ENCODE data around the gene FOXA3.
"Not testable (repeated sequence)": the region's sequence is repeated elsewhere in the genome, so short reads cannot be mapped to it uniquely, and the experiment has no call there.

FOXA3 gene

DNA sequence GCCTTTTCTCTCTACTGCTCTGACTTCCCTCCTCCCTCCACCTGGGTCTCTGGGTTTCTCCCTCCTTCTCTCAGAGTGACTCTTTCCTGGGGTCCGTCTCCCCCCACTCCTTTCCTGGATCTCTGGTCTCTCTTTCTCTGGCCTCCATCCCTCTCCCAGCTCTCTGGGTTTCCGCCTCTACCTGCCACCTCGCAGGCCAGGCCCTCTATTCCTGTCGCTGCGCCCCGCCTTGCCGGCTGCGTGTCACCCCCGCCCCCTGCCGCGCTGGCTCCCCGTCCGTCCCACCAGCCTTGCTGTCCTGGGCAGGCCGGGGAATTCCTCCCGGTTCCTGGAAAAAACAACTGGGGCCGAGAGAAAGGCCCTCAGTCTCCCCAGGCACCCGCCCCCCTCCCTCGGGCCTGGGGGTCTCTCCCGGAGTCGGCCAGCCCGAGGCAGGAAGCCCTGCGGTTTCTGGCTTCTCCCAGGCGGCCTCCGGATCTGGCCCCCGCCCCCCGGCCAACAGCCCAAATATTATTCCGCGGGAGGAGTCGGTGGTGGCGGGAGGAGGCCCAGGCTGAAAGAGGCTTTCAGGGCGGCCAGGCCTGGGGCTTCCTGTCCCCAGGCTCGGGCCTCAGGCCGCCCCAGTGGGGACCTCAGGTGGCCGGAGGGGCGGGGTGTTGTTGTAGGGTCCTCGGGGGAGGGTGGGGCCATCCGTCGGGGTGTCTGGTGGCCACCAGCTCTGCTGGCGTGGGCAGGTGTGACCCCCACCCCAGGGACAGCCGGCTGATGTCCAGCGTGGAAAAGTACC, 12.5 kb downstream of the FOXA3 start:
- no peak for DNase-seq

DNA sequence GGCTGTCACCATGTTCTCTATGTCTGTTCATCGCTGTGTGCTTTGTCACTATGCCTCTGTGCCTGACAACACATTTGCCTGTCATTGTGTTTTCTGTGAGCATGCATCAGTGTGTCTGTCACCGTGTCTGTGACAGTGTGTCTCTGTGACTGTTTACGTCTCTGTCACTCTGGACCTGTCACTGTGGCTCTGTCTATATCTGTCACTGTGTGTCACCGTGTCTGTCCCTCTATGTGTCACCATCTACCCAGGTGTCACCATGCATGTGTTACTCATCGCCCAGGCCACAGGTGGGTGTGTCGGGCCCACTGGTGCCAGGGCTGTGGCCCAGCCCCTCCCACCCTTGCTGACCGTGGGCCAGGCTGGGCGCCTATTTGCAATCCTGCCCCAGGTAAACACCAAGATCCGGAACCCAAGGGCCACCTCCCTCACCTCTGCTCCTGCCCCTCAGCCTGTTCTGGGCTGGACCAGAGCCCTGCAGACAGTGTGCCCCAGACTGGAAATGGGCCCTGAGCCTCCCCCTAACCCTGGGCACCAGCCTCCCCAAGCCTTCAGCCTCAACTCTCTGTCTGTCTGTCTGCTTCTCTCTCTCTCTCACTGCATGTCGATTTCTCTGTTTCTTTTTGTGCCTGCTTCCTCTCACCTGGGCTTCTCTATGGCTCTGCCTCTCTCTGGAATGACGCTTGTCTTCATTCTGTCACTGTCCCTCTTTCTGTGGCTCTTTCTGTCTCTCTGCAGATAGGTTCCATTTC, 14.1 kb downstream of the FOXA3 start:
- no peak for DNase-seq

DNA sequence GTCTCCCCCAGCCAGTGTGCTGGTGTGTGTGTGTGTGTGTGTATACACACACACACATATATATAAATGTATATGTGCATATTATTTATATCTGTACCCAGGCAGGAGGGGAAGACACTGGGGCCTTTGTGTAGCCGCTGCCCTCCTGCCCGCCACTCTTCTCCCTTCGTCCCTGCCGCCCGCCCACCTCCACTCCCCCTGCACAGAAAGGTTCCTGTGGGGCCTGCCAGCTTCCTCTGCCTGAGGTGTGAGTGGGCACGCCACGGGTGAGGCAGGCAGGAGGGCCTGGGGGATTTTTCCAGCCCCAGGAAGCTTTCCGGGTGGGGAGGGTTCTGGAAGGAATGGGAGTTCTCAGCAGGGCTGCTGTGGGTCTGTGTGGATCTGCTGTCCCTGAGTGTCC, 14.9 kb downstream of the FOXA3 start:
- DNase-seq, result no peak

DNA sequence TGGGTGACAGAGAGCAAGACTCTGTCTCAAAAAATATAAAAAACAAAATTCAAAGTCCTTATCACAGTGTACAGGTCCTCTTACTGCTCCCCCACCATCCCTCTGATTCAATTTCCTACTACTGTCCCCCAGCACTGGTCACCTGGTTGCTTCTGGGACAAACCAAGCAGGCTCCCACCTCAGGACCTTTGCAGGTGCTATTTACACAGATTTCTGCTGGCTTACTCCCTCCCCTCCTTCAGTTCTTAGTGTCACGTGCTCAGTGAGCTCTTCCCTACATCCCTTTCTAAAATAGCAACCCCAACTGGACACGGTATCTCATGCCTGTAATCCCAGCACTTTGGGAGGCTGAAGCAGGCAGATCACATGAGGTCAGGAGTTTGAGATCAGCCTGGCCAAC, 15.8 kb downstream of the FOXA3 start:
- DNase-seq, result no peak

- no peak for DNase-seq
Observed at GRCh38 chr19:45881082-45881908, 17.2 kb downstream of the FOXA3 start.

GRCh38 chr19:45881909-45882528, 17.9 kb downstream of the FOXA3 start:
- no peak for DNase-seq

GRCh38 chr19:45882652-45883585, 18.8 kb downstream of the FOXA3 start:
- DNase-seq, result peak; percentile 25 to 56

DNA sequence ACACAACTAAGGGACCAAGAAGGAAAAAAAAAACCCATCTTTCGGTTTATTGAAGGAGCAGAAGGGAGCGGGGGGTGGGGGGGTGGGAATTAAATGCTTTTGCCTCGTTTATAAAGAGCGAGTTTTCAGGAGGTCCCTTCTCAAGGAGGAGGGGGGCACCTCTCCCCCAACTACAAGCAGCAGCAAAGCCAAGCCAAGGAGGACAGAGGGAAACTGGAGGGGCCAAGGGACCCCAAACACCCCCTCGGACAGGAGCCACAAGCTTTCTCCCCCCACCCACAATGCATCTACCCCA, 19.4 kb downstream of the FOXA3 start:
- DNase-seq, result no peak

GRCh38 chr19:45883881-45884681, 20.0 kb downstream of the FOXA3 start:
- DNase-seq, result no peak

- no peak for DNase-seq
Observed at GRCh38 chr19:45884682-45885555, 20.8 kb downstream of the FOXA3 start.

- DNase-seq, result peak; percentile 32 to 79
Observed at GRCh38 chr19:45885556-45886426, 21.7 kb downstream of the FOXA3 start, which contains the start of gene IRF2BP1. Gene IRF2BP1 (minus strand): TSS chr19:45886141. CDS start chr19:45885774, 367 bp downstream.

DNA sequence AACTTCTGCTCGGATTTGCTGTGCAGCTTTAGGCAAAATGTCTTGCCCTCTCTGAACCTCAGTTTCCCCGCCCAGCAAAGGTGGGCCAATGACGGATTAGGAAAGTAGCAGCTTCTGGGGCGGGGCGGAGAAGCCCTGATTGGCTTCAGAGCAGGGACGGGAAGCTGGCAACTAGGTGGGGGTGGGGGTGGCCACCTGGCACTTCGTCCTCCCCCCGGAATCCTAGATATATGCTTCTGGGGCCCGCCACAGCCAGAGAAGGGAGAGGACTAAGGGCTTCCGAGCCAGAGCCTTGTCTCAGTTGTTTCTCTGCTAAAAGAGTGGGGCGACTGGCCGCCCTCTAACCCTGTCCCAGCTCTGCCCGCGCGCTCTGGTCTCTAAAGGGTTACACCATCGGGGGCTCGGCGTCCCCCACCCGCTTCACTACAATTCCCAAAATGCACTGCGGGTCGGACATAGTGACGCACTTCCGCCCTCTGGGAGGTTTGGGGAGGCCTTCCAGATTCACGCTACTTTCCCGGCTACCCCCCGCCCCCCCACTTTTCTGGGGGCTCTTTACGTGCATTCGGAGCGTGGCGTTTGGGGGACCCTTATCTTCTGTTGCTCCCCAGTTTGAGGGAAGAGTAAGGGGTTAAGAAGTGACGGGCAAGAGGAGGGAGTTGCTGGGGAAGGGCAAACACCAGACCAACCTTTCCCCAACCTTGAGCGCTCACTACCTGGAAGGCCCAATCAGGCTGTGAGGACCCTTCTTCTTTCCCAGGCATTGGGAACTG, 22.5 kb downstream of the FOXA3 start:
- peak; percentile 49 to 80 for DNase-seq

GRCh38 chr19:45887200-45887710, 23.1 kb downstream of the FOXA3 start:
- no peak for DNase-seq

GRCh38 chr19:45889210-45889885, 25.2 kb downstream of the FOXA3 start:
- no peak for DNase-seq

GRCh38 chr19:45890877-45891276, 26.8 kb downstream of the FOXA3 start:
- DNase-seq, result no peak

- no peak for DNase-seq
Observed at GRCh38 chr19:45895519-45895972, 31.4 kb downstream of the FOXA3 start.

DNA sequence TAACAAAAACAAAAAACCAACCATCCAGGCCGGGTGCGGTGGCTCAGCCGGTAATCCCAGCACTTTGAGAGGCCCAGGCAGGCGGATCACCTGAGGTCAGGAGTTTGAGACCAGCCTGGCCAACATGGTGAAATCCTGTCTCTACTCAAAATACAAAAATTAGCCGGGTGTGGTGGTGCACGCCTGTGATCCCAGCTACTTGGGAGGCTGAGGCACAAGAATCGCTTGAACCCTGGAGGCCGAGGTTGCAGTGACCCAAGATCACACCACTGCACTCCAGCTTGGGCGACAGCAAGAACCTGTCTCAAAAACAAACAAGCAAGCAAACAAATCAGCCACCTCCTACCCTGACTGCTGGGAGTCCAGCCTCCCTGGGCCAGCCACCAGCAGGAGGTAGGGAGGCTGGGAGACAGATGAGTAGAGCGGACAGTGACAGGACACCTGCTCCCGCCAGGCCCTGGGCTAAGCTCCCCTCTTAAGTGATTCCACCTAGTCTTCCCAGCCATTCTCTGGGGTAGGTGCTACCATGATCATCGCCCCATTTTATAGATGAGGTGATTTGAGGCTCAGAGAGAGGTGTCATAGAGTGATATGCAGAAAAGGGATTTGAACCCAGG, 32.0 kb downstream of the FOXA3 start:
- DNase-seq, result not testable (repeated sequence)
